GM12801 (cell line): Measurements from ENCODE around the gene BUB1B.

Experiments used
- TF ChIP-seq, protein P1 (sequence below): IDR thresholded peaks from one replicate; pipeline ENCODE4 v1.5.1; 2011; ENCODE audit warnings: control low read depth; ENCODE audit not compliant: insufficient read length; ENCODE audit errors: extremely low read depth

Gene BUB1B

DNA sequence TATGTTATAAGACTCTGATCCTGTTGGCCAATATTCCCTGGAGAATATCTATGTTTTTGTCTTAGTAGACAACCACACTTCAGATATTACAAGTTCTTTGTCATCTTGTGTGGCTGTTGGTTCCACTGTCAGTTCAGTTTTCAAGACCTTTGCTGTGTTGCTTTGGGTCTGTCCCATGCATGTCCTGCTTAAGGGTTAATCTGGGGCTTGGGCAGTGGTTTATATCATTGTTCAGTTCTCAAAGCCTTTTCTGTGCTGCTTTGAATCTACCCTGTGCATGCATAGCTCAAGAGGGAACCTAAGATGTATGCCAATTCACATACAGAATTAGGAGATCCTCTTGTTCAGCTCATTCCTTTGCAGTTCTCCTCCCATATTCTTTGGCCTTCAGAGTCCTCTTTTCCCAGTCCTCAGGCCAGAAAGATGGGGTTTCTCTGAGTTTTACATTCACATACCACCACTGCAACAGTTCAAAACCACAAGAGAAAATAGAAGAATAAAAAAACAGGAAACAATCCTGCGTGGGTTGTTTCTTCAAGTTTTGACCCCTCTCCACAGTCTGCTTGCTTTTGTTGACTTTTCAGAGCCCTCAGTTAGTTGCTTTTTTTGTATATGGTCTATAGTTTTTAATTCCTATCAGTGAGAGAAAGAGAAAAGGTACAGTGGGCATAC lies 21.6 kb downstream of the BUB1B start:
- TF ChIP-seq, protein P1, sequence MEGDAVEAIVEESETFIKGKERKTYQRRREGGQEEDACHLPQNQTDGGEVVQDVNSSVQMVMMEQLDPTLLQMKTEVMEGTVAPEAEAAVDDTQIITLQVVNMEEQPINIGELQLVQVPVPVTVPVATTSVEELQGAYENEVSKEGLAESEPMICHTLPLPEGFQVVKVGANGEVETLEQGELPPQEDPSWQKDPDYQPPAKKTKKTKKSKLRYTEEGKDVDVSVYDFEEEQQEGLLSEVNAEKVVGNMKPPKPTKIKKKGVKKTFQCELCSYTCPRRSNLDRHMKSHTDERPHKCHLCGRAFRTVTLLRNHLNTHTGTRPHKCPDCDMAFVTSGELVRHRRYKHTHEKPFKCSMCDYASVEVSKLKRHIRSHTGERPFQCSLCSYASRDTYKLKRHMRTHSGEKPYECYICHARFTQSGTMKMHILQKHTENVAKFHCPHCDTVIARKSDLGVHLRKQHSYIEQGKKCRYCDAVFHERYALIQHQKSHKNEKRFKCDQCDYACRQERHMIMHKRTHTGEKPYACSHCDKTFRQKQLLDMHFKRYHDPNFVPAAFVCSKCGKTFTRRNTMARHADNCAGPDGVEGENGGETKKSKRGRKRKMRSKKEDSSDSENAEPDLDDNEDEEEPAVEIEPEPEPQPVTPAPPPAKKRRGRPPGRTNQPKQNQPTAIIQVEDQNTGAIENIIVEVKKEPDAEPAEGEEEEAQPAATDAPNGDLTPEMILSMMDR: no peak

DNA sequence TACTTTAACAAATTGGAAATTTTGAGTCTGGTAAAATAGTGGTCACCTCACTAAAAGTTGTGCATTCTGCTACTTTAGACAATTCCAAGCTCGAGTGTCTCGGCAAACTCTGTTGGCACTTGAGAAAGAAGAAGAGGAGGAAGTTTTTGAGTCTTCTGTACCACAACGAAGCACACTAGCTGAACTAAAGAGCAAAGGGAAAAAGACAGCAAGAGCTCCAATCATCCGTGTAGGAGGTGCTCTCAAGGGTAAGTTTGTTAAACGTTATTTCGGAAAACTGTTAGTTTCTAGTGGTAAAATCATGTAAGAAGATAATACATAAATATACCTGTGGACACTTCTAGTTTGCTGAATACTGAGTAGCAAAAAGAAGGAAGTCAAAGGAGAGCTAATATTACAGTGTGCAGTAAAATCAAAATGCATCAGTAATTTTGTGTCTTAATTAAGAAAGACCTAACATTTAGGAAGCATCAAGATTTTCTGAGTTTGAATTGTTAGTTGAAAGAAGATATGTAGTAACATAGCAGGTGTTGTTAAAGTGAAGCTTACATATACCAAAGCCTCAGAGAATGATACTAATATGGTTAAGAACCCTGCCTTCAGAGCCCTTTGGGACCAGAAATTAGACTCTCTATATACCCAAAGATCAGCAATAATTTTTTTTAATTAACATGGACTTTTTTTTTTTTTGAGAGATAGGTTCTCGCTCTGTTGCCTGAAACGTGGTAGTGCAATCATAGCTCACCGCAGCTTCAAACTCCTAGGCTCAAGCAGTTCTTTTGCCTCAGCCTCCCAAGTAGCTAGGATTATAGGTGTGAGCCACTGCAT lies 23.0 kb downstream of the BUB1B start:
- TF ChIP-seq, protein P1: no peak

DNA sequence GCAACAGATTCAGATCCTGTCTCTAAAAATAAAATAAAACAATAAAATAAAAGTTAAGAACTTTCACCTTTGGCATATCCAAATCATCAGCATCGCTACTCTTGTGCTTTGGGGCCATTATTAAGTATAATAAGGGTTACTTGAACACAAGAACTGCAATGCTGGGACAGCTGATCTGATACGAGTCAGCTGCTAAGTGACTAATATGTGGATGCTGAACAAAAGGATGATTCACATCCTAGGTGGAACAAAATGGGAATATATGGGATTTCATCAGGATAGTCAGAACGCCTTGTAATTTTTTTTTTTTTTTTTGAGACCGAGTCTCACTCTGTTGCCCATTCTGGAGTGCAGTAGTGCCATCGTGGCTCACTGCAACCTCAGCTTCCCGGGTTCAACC lies 29.7 kb downstream of the BUB1B start:
- TF ChIP-seq, protein P1: no peak

DNA sequence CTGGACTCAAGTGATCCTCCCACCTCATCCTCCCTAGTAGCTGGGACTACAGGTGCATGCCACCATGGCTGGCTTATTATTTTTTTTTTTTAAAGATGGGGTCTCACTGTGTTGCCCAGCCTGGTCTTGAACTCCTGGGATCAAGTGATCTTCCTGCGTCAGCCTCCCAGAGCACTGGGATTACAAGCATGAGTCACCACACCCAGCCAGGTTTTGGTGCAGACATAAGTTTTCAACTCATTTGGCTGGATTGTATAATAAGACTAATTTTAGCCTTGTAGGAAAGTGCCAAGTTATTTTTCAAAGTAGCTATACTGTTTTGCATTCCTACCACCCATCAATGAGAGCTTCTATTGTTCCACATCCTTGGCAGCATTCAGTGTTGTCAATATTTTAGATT lies 32.1 kb downstream of the BUB1B start:
- TF ChIP-seq, protein P1: no peak

DNA sequence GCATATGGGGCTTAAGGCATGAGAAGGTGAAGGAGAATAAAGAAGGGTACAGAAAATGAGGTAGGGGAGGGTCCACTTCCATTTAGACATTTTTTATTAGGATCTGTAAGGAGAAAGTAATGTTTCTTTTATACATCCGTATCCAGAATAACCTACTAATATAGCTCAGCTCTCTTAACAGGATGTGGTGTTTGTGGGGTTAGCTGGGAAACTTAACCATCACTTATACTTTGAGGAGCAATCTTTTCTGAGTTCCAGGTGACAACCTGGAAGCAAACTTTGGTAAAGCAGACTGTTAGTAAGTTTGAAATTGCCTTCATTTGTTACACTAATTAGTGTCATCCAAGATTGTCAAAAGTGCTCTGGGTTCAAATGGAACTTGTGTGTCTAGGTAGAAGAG lies 36.6 kb downstream of the BUB1B start:
- TF ChIP-seq, protein P1: no peak

DNA sequence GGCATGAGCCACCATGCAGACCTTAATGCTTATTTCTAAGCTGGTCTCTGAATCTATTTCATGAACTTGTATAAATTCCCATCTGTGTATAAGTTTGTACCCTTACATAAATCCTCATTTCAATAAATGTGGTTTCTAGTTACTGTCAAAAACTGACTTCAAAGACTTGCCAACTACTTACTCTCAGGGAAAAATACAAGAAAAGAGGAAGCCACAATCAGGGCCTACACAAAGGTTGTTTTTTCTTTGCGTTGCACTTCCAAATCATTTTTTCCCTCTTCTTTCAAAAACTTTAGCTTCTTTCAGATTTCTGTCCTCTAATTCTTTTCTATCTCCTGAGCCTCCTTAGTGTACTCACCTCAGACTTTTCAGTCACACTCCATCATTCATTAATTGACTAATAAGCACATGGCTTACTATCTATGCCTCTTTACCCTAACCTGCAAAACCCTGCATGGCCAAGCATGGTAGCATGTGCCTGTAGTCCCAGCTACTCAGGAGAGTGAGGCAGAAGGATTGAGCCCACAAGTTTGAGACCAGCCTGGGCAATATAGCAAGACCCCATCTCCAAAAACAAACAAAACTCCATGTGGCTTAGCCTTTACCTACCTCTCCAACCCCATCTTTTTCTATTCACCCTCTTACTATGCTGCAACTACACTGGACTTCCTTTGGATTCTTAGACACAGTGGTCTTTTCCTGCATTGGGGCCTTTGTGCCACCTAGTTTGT lies 37.7 kb downstream of the BUB1B start:
- TF ChIP-seq, protein P1: no peak

DNA sequence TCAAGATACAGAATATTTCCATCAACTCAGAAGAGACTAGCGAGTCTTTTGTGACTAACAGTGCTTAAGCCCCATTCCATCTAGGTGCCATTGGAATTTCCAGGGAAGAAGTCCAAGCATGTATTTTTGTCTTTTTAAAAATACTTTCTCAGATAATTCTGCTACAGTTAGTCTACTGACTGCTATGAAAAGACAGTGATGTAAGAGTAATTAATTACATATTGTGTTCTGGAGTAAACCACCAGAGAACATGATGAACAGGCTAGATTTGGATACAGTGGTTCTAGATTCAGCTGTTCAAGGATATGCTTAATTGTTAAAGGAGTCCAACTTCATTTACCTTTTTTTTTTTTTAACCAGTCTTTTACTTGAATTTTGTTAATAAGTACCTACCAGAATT lies 43.2 kb downstream of the BUB1B start:
- TF ChIP-seq, protein P1: no peak
